Endothelial cell of umbilical vein (primary cell): ENCODE measurements around the gene HAND2. TPM values are rescaled to one million over a fixed set of nuclear protein-coding genes. Genes with fewer than 3 reads are reported as not detected.

Experiments used
- BruUV-seq: library from RNA; stranded (reverse); fragments of 400-500 nt; replicated peaks from 2 replicates; lab custom pipeline; 2021; lab: Mats Ljungman, UMichigan
- CTCF ChIA-PET: fragments of 300-600, 350-600 bp; sonication (Branson Sonifier 250); formaldehyde crosslinking; loops from one replicate; lab custom pipeline; 2021; ENCODE audit warnings: antibody characterized with exemption, inconsistent platforms; lab: Charles Lee
- POLR2A ChIA-PET: fragments of 300-600, 350-600 bp; sonication (Branson Sonifier 250); formaldehyde crosslinking; loops from one replicate; lab custom pipeline; 2021; ENCODE audit warnings: antibody characterized with exemption, inconsistent platforms; lab: Charles Lee
- DNase-seq: peaks from one replicate; pipeline ENCODE4 v3.0.0-alpha.2; 2011; ENCODE audit warnings: low read depth, low spot score
- FAIRE-seq: peaks from 2 replicates; lab custom pipeline; 2011; peaks lifted over from hg19 to GRCh38; lab: Jason Lieb, UNC
- H2AFZ ChIP-seq: 2 replicates; pipeline ENCODE4 v1.6.0; 2012; ENCODE audit warnings: low read depth, low read length, control low read depth, inconsistent platforms
- H3K27ac ChIP-seq: 2 replicates; pipeline ENCODE4 v1.5.1; 2011; ENCODE audit warnings: low read depth, mild to moderate bottlenecking, control low read depth, low read length, moderate library complexity; ENCODE audit not compliant: insufficient read depth
- H3K27me3 ChIP-seq, 2 experiments: 2 replicates each; pipeline versions ENCODE4 v1.6.0 to v1.6.1; 2011; ENCODE audit warnings: low read length in 2 of 2, mixed read lengths in 1 of 2; ENCODE audit not compliant: control insufficient read depth in 2 of 2, insufficient read depth in 2 of 2
- H3K36me3 ChIP-seq, 2 experiments: 2 replicates in 1 of 2; 3 replicates in 1 of 2; pipeline ENCODE4 v1.5.1; 2011; ENCODE audit warnings: low read length in 2 of 2, mild to moderate bottlenecking in 1 of 2, moderate library complexity in 1 of 2; ENCODE audit not compliant: control insufficient read depth in 2 of 2, insufficient read depth in 2 of 2; ENCODE audit errors: extremely low read depth in 1 of 2
- H3K4me1 ChIP-seq: 3 replicates; pipeline ENCODE4 v1.5.1; 2011; ENCODE audit warnings: mild to moderate bottlenecking, low read length; ENCODE audit not compliant: control insufficient read depth, insufficient read depth; ENCODE audit errors: extremely low read depth
- H3K4me2 ChIP-seq: 2 replicates; pipeline ENCODE4 v1.6.1; 2011; ENCODE audit warnings: low read length, control low read depth, mixed read lengths; ENCODE audit not compliant: insufficient read depth
- H3K4me3 ChIP-seq, 3 experiments: fragments of 200-600 bp in 1 of 3; sonication (generic), shearing (Covaris generic) in 1 of 3; replicated peaks in 1 of 3; 2 replicates each; pipeline ENCODE4 v1.5.1; 2011 to 2016; ENCODE audit warnings: control low read depth in 3 of 3, low read length in 3 of 3, mild to moderate bottlenecking in 2 of 3, inconsistent platforms in 1 of 3, low read depth in 1 of 3, moderate library complexity in 1 of 3; ENCODE audit not compliant: insufficient read depth in 1 of 3
- H3K79me2 ChIP-seq: 2 replicates; pipeline ENCODE4 v1.6.0; 2012; ENCODE audit warnings: low read length, inconsistent platforms; ENCODE audit not compliant: control insufficient read depth, insufficient read depth
- H3K9ac ChIP-seq: replicated peaks from 2 replicates; pipeline ENCODE3; 2011; ENCODE audit warnings: low read length, control low read depth; ENCODE audit not compliant: insufficient read depth; ENCODE audit errors: extremely low read depth
- H3K9me1 ChIP-seq: replicated peaks from 3 replicates; pipeline ENCODE4 v1.6.0; 2011; ENCODE audit warnings: mild to moderate bottlenecking, low read length; ENCODE audit not compliant: control insufficient read depth, insufficient read depth; ENCODE audit errors: extremely low read depth
- H3K9me3 ChIP-seq: replicated peaks from 2 replicates; pipeline ENCODE4 v1.5.1; 2012; ENCODE audit warnings: low read length, inconsistent platforms; ENCODE audit not compliant: control insufficient read depth, insufficient read depth
- H4K20me1 ChIP-seq: replicated peaks from 2 replicates; pipeline ENCODE3; 2011; ENCODE audit warnings: mild to moderate bottlenecking, low read length; ENCODE audit not compliant: control insufficient read depth, insufficient read depth; ENCODE audit errors: extremely low read depth
- EZH2 ChIP-seq: IDR thresholded peaks from 2 replicates; pipeline ENCODE4 v1.6.1; 2012; ENCODE audit warnings: borderline replicate concordance, low read depth, mild to moderate bottlenecking, moderate library complexity, low read length, inconsistent platforms; ENCODE audit not compliant: severe bottlenecking
- FOS ChIP-seq: IDR thresholded peaks from 2 replicates; pipeline ENCODE4 v1.6.1; 2011; ENCODE audit warnings: mild to moderate bottlenecking, low read length, moderate library complexity, borderline replicate concordance; ENCODE audit not compliant: insufficient read depth
- GATA2 ChIP-seq: IDR thresholded peaks from 2 replicates; pipeline ENCODE4 v1.7.0; 2011; ENCODE audit warnings: low read depth, mild to moderate bottlenecking, moderate library complexity, mixed read lengths, low read length; ENCODE audit not compliant: insufficient read length, insufficient read depth
- JUN ChIP-seq: IDR thresholded peaks from 2 replicates; pipeline ENCODE4 v1.6.1; 2011; ENCODE audit warnings: borderline replicate concordance, low read depth; ENCODE audit not compliant: insufficient read length, insufficient read depth
- MYC ChIP-seq: IDR thresholded peaks from one replicate; pipeline ENCODE4 v1.6.1; 2011; ENCODE audit warnings: mild to moderate bottlenecking, low read depth, low read length
- POLR2A ChIP-seq: IDR thresholded peaks from 2 replicates; pipeline ENCODE4 v1.6.1; 2012; ENCODE audit warnings: low read depth, mild to moderate bottlenecking, control low read depth, low read length
- POLR2AphosphoS5 ChIP-seq: IDR thresholded peaks from 2 replicates; pipeline ENCODE4 v1.6.1; 2012; ENCODE audit warnings: low read depth, mild to moderate bottlenecking, control low read depth, low read length, moderate library complexity; ENCODE audit not compliant: insufficient read depth
- dilution Hi-C: fragments of 300-500 bp; cut with MboI; formaldehyde crosslinking; loops from one replicate; pipeline ENCODE4 v1.15.0; 2019; ENCODE audit warnings: low sequenced_read_pairs; ENCODE audit not compliant: extremely low pct_ligation_motif_present
- intact Hi-C: fragments of 100-400 bp; cut with micrococcal nuclease; formaldehyde crosslinking; loops from one replicate; pipeline ENCODE4 v1.10.0; 2022
- polyA plus RNA-seq, 4 experiments: library from polyadenylated mRNA; depleted of rRNA in 3 of 4; stranded (reverse) in 3 of 4; unstranded in 1 of 4; fragments of >200 nt; gene quantifications; 2 replicates each; pipeline versions ENCODE4 v1.2.1 to v1.2.3, GENCODE V29; 2011 to 2012; ENCODE audit warnings: missing spikeins in 1 of 4
- total RNA-seq: library from RNA; stranded (reverse); gene quantifications from 2 replicates; pipeline ENCODE4 v1.2.3, GENCODE V29; 2021
- TF ChIP-seq, protein P1 (sequence below), 2 donors: IDR thresholded peaks; 1 replicate in 1 of 2; 2 replicates in 1 of 2; pipeline ENCODE4 v1.5.1; 2011; ENCODE audit warnings: low read length in 2 of 2, mild to moderate bottlenecking in 2 of 2, moderate library complexity in 2 of 2, control low read depth in 1 of 2, inconsistent platforms in 1 of 2, low read depth in 1 of 2; ENCODE audit not compliant: insufficient read depth in 1 of 2; ENCODE audit errors: extremely low read depth in 1 of 2
- TF ChIP-seq, protein P2 (sequence below): IDR thresholded peaks from 2 replicates; pipeline ENCODE4 v1.6.1; 2011; ENCODE audit not compliant: insufficient read depth, insufficient read length

The HAND2 gene
- total and polyA plus RNA-seq, 2 donors (not counting 3 experiments of a cell fraction or from before 2014, with no cell fraction given), result not detected

DNA sequence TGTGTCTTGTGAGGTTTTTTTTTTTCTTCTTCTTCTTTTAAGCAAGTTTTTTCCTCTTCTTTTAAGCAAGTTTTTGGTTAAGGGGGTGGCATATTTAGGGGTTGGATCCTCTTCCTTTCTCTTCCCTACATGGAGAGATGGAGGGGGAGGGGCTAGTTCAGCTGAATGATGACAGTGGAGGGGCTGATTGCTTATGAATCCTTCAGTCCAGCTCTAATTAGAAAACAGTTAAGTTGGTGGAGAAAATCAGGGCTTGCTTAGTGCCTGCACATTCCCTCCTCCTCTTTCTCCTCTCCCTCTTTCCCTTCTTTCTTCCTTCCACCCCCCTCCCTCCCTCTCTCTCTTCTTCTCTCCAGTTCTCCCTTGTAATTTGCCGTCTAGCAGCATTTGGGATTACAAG lies 4.4 kb upstream of the HAND2 start:
- dilution Hi-C loops (no loop called here), intact Hi-C loops (no loop called here)
- H2AFZ ChIP-seq, result no peak overlapping the region
- no peak overlapping the region for H3K9ac ChIP-seq
- TF ChIP-seq GATA2 (no peak), JUN (no peak), EZH2 (no peak), MYC (no peak), FOS (no peak), POLR2AphosphoS5 (no peak), POLR2A (no peak)
- TF ChIP-seq, protein P1, sequence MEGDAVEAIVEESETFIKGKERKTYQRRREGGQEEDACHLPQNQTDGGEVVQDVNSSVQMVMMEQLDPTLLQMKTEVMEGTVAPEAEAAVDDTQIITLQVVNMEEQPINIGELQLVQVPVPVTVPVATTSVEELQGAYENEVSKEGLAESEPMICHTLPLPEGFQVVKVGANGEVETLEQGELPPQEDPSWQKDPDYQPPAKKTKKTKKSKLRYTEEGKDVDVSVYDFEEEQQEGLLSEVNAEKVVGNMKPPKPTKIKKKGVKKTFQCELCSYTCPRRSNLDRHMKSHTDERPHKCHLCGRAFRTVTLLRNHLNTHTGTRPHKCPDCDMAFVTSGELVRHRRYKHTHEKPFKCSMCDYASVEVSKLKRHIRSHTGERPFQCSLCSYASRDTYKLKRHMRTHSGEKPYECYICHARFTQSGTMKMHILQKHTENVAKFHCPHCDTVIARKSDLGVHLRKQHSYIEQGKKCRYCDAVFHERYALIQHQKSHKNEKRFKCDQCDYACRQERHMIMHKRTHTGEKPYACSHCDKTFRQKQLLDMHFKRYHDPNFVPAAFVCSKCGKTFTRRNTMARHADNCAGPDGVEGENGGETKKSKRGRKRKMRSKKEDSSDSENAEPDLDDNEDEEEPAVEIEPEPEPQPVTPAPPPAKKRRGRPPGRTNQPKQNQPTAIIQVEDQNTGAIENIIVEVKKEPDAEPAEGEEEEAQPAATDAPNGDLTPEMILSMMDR (IDR thresholded peaks at IDR 0.05; ENCODE audit: extremely low read depth in 1 of 2, insufficient read depth in 1 of 2, low read depth in 1 of 2, low read length in 2 of 2), result no peak
- TF ChIP-seq, protein P2, sequence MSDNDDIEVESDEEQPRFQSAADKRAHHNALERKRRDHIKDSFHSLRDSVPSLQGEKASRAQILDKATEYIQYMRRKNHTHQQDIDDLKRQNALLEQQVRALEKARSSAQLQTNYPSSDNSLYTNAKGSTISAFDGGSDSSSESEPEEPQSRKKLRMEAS, result no peak
- no peaks in the 10 kb centered on the region for H3K9me3 ChIP-seq
- ChIA-PET POLR2A (no interaction called here), CTCF (no interaction called here)
- H3K36me3 ChIP-seq, result no peaks in the 10 kb centered on the region
- BruUV-seq, result no TSS peak
- no peak for FAIRE-seq
- H3K27me3 ChIP-seq, result peaks cover 87 to 98% of the 10 kb centered on the region in 2 experiments
- H4K20me1 ChIP-seq, result no peaks in the 10 kb centered on the region
- no peaks in the 10 kb centered on the region for H3K9me1 ChIP-seq
- H3K4me1 ChIP-seq, result peaks cover 3% of the 10 kb centered on the region
- no peaks in the 10 kb centered on the region for H3K79me2 ChIP-seq
- no peak overlapping the region for H3K27ac ChIP-seq
- H3K4me2 ChIP-seq, result no peak overlapping the region
- DNase-seq, result no peak
- H3K4me3 ChIP-seq, result no peak overlapping the region
